NT2/D1 (cell line): ENCODE data around the gene IPCEF1.
"Not testable (repeated sequence)": the region's sequence is repeated elsewhere in the genome, so short reads cannot be mapped to it uniquely, and the experiment has no call there.

Experiments used
- DNase-seq: peaks from one replicate; pipeline ENCODE4 v3.0.0-alpha.2; 2011; ENCODE audit warnings: low read depth, low spot score
- H3K27me3 ChIP-seq: 2 replicates; pipeline ENCODE4 v1.6.0; 2011; ENCODE audit warnings: mild to moderate bottlenecking; ENCODE audit not compliant: insufficient read length, insufficient read depth
- H3K36me3 ChIP-seq: 2 replicates; pipeline ENCODE4 v1.6.1; 2011; ENCODE audit warnings: mild to moderate bottlenecking, low read length, mixed read lengths; ENCODE audit not compliant: insufficient read depth, insufficient read length
- H3K4me1 ChIP-seq: 2 replicates; pipeline ENCODE4 v1.5.1; 2011; ENCODE audit not compliant: insufficient read depth, insufficient read length
- H3K4me3 ChIP-seq: 2 replicates; pipeline ENCODE4 v1.5.1; 2011; ENCODE audit warnings: low read depth; ENCODE audit not compliant: insufficient read length
- H3K9ac ChIP-seq: 2 replicates; pipeline ENCODE4 v1.6.0; 2011; ENCODE audit warnings: low read depth; ENCODE audit not compliant: insufficient read length
- H3K9me3 ChIP-seq: 2 replicates; pipeline ENCODE4 v1.5.1; 2011; ENCODE audit warnings: mild to moderate bottlenecking, low read length; ENCODE audit not compliant: insufficient read depth
- SUZ12 ChIP-seq: IDR thresholded peaks from 2 replicates; pipeline ENCODE4 v1.6.1; 2011; ENCODE audit not compliant: insufficient read length, insufficient read depth; ENCODE audit errors: extremely low read depth
- YY1 ChIP-seq: IDR thresholded peaks from 2 replicates; pipeline ENCODE4 v1.6.1; 2011; ENCODE audit not compliant: insufficient read length, insufficient read depth
- ZNF274 ChIP-seq: IDR thresholded peaks from 2 replicates; pipeline ENCODE4 v1.6.1; 2011; ENCODE audit warnings: mild to moderate bottlenecking, low read depth, low read length

The IPCEF1 gene

DNA sequence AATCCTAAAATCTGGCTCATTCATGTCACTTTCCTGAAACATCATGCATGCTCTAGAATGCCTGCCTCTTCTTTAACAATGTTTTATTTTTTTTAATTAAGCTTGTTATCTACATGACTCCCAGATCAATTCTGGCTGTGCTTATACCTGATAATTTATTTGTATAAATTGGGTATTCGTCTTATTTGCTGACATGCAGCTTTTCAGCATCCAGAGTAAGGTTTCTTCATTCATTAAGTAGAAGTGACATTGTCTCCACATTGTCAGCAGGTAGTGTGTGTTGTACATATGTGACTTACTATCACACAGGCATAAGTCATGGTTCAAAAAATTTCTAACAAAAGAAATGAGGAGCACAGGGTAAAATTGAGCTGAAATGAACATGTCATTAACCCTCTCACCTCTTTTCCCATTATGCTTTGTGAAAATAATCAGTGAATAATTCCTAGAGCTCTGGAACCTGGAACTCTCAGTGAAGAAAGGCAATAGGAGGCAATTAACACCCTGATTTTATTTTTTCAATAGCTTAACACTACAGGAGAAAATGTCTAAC lies 160.2 kb downstream of the IPCEF1 start:
- H3K36me3 ChIP-seq: no peaks in the 10 kb centered on the region
- DNase-seq: no peak
- H3K9me3 ChIP-seq: no peaks in the 10 kb centered on the region
- no peak overlapping the region for H3K4me3 ChIP-seq
- H3K4me1 ChIP-seq: no peaks in the 10 kb centered on the region
- H3K9ac ChIP-seq: no peak overlapping the region
- H3K27me3 ChIP-seq: no peaks in the 10 kb centered on the region
- TF ChIP-seq ZNF274: no peak
- no peak for TF ChIP-seq YY1
- TF ChIP-seq SUZ12: no peak

DNA sequence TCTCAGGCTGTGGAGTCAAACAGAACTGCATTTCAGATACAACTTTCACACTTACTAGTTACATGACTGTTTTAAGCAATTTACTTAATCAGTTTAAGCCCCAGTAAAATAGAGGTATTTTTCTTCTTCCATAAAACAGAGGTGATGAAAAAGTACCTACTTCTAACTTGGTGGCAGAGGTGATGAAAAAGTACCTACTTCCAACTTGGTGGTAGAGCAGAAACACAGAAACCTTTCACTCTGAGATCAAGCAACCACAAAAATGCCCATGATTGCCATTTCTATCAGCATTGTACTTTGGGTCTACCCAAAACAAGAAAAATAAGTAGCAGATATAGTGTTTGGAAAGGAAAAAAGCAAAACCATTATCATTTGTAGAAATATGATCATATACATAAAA lies 168.9 kb downstream of the IPCEF1 start:
- H3K36me3 ChIP-seq: no peaks in the 10 kb centered on the region
- TF ChIP-seq ZNF274 (no peak), SUZ12 (no peak), YY1 (no peak)
- no peak overlapping the region for H3K4me3 ChIP-seq
- DNase-seq: no peak
- no peak overlapping the region for H3K9ac ChIP-seq
- no peaks in the 10 kb centered on the region for H3K27me3 ChIP-seq
- no peaks in the 10 kb centered on the region for H3K4me1 ChIP-seq
- H3K9me3 ChIP-seq: no peaks in the 10 kb centered on the region

DNA sequence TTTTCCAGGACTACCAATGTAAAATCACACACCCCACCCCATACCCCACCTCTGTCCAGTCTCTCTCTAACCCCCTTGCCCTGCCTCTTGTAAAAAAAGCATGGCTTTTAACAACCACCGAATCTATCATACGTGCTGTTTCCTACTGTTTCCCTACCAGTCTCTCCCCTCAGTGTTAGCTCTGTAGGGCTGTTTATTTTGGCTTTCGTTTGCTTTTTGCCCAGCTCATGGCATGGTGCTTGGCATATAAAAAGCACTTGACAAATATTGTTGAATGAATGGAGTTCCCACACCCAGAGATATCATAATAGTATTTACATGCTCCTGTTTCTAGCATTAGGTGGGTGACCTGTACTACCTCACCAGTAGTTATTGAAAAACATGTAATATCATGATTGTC lies 169.4 kb downstream of the IPCEF1 start:
- H3K4me1 ChIP-seq: no peaks in the 10 kb centered on the region
- H3K9me3 ChIP-seq: no peaks in the 10 kb centered on the region
- H3K36me3 ChIP-seq: no peaks in the 10 kb centered on the region
- no peak for DNase-seq
- H3K27me3 ChIP-seq: no peaks in the 10 kb centered on the region
- H3K4me3 ChIP-seq: no peak overlapping the region
- TF ChIP-seq SUZ12 (no peak), ZNF274 (no peak), YY1 (no peak)
- H3K9ac ChIP-seq: no peak overlapping the region

DNA sequence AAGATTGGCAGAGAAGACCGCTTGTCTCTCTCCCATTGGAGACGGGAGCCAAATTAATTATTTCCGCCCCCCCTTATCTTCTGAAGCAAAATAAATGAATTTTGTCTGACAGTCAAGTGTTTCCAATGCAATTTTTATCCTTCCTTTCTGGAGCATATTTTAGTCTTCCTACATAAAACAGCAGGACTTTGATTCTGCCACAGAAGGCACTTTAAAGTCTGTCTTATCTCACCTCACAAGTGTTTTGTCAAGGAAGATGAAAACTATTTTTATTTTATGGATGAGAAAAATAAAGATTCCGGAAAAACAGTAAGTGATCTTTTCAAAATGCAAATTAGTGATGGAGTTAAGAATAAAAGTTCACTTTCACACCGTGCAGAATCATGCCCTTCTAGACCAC lies 177.2 kb downstream of the IPCEF1 start:
- TF ChIP-seq ZNF274 (no peak), SUZ12 (no peak), YY1 (no peak)
- no peaks in the 10 kb centered on the region for H3K36me3 ChIP-seq
- no peaks in the 10 kb centered on the region for H3K27me3 ChIP-seq
- no peaks in the 10 kb centered on the region for H3K9me3 ChIP-seq
- H3K9ac ChIP-seq: no peak overlapping the region
- H3K4me3 ChIP-seq: no peak overlapping the region
- no peak for DNase-seq
- H3K4me1 ChIP-seq: no peaks in the 10 kb centered on the region

DNA sequence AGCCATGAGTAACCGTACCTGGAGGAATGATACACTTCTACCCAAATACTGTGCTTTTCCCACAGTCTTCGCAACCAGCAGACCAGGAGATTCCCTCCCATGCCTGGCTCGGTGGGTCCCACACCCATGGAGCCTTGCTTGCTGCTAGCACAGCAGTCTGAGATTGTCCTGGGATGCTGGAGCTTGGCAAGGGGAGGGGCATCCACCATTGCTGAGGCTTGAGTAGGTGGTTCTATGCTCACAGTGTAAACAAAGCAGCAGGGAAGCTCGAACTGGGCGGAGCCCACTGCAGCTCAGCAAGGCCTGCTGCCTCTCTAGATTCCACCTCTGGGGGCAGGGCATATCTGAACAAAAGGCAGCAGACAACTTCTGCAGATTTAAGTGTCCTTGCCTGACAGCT lies 184.2 kb downstream of the IPCEF1 start:
- H3K9ac ChIP-seq, H3K9me3 ChIP-seq, H3K4me3 ChIP-seq, H3K4me1 ChIP-seq, H3K36me3 ChIP-seq, H3K27me3 ChIP-seq, DNase-seq: not testable (repeated sequence)

DNA sequence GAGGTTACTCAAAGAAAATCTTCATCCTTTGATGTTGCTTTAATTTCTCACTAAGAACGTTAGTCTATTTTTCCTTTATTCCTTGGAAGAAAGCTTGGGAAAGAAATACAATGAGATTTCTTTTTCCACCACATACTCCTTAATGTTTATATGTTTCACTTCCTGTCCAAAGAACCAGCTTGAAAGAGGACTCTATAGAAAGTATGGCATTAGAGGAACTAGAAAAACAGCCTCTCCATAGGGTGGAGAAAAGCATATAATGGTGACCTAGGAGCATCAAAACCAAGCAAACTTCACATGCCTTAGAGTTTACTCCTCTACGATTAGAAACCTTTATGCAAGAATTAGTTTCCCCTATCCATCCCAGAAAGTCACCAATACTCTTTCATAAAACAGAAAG lies 186.5 kb downstream of the IPCEF1 start:
- H3K9ac ChIP-seq: no peak overlapping the region
- no peaks in the 10 kb centered on the region for H3K4me1 ChIP-seq
- no peak overlapping the region for H3K4me3 ChIP-seq
- DNase-seq: no peak
- no peak for TF ChIP-seq YY1
- TF ChIP-seq SUZ12: no peak
- TF ChIP-seq ZNF274: no peak
- H3K27me3 ChIP-seq: no peaks in the 10 kb centered on the region
- H3K9me3 ChIP-seq: peaks cover 11% of the 10 kb centered on the region
- H3K36me3 ChIP-seq: no peaks in the 10 kb centered on the region

DNA sequence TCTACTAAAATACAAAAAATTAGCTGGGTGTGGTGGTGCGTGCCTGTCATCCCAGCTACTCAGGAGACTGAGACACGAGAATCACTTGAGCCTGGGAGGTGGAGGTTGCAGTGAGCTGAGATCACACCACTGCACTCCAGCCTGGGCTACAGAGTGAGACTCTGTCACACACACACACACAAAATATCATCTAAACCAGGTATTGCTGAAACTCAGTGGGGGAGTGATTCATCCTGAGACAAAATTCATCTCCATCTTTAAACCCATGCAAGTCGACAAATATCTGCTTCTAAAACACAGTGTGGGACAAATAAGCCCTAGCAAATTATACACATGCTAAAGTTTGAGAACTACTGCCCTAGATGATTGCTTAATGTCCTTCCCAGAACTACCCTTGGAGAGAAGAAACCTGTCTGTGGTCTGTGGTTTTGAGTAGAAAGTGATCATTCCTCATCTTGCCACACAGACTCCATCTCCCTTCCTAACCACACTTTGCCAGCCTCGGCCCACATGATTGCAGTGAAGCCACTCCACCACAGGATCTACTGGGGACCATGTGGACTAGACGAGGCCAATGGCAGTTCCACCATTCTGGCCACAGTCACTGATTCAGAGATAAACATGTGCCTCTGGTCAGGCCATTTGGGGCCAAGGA lies 187.3 kb downstream of the IPCEF1 start:
- H3K4me1 ChIP-seq: no peaks in the 10 kb centered on the region
- peaks cover 11% of the 10 kb centered on the region for H3K9me3 ChIP-seq
- H3K4me3 ChIP-seq: no peak overlapping the region
- no peak overlapping the region for H3K9ac ChIP-seq
- H3K36me3 ChIP-seq: no peaks in the 10 kb centered on the region
- H3K27me3 ChIP-seq: no peaks in the 10 kb centered on the region
- no peak for DNase-seq
- TF ChIP-seq ZNF274 (no peak), SUZ12 (no peak), YY1 (no peak)
